Liver (tissue), 9 donors: ENCODE results near the gene RHOV. TPM values are rescaled to one million over a fixed set of nuclear protein-coding genes. Genes with fewer than 3 reads are reported as not detected.

Experiments used
- DNase-seq: peaks from one replicate; pipeline ENCODE4 v3.0.0-alpha.2; 2017; ENCODE audit warnings: low spot score
- H3K27ac ChIP-seq, 2 donors: one replicate each; pipeline ENCODE4 v1.7.0; 2013; ENCODE audit warnings: inconsistent platforms in 2 of 2, low read length in 2 of 2, control low read depth in 1 of 2, low read depth in 1 of 2, mild to moderate bottlenecking in 1 of 2
- H3K27me3 ChIP-seq, 4 donors: one replicate each; pipeline versions ENCODE4 v1.6.1 to v1.7.0; 2013; ENCODE audit warnings: low read length in 3 of 4, inconsistent platforms in 1 of 4, mild to moderate bottlenecking in 1 of 4, moderate library complexity in 1 of 4; ENCODE audit not compliant: control insufficient read depth in 4 of 4, insufficient read depth in 4 of 4
- H3K36me3 ChIP-seq, 4 donors: one replicate each; pipeline versions ENCODE4 v1.6.1 to v1.7.0; 2013; ENCODE audit warnings: low read length in 3 of 4, mild to moderate bottlenecking in 3 of 4, low read depth in 1 of 4, moderate library complexity in 1 of 4; ENCODE audit not compliant: control insufficient read depth in 4 of 4, insufficient read depth in 3 of 4
- H3K4me1 ChIP-seq, 4 donors: one replicate each; pipeline versions ENCODE4 v1.6.1 to v1.7.0; 2013; ENCODE audit warnings: low read length in 3 of 4, mild to moderate bottlenecking in 3 of 4, moderate library complexity in 1 of 4; ENCODE audit not compliant: control insufficient read depth in 4 of 4, insufficient read depth in 4 of 4
- H3K4me3 ChIP-seq, 3 donors: one replicate each; pipeline versions ENCODE4 v1.6.1 to v1.7.0; 2013; ENCODE audit warnings: low read length in 3 of 3, control low read depth in 1 of 3, low read depth in 1 of 3, mild to moderate bottlenecking in 1 of 3
- H3K9ac ChIP-seq, 2 donors: one replicate each; pipeline ENCODE4 v1.7.0; 2013; ENCODE audit warnings: low read length in 2 of 2, mild to moderate bottlenecking in 2 of 2, moderate library complexity in 2 of 2, control low read depth in 1 of 2, low read depth in 1 of 2
- H3K9me3 ChIP-seq, 4 donors: one replicate each; pipeline versions ENCODE4 v1.6.1 to v1.7.0; 2013; ENCODE audit warnings: low read length in 3 of 4; ENCODE audit not compliant: control insufficient read depth in 4 of 4
- EGR1 ChIP-seq, 2 donors: IDR thresholded peaks; 2 replicates each; pipeline ENCODE4 v1.6.1; 2016 to 2018; ENCODE audit warnings: antibody characterized with exemption in 2 of 2, low read depth in 2 of 2
- FOXA1 ChIP-seq: IDR thresholded peaks from 2 replicates; pipeline ENCODE4 v1.6.1; 2016; ENCODE audit warnings: antibody characterized with exemption
- FOXA2 ChIP-seq: IDR thresholded peaks from 2 replicates; pipeline ENCODE4 v1.6.1; 2016; ENCODE audit warnings: antibody characterized with exemption
- GABPA ChIP-seq, 2 donors: IDR thresholded peaks in 1 of 2; conservative IDR thresholded peaks in 1 of 2; 2 replicates each; pipeline ENCODE4 v1.6.1; 2016; ENCODE audit warnings: antibody characterized with exemption in 2 of 2, mild to moderate bottlenecking in 1 of 2, moderate library complexity in 1 of 2
- HNF4G ChIP-seq: IDR thresholded peaks from 2 replicates; pipeline ENCODE4 v1.6.1; 2016; ENCODE audit warnings: antibody characterized with exemption
- RAD21 ChIP-seq, 2 donors: IDR thresholded peaks; 2 replicates each; pipeline ENCODE4 v1.6.1; 2016; ENCODE audit warnings: antibody characterized with exemption in 2 of 2, mild to moderate bottlenecking in 2 of 2
- SP1 ChIP-seq: IDR thresholded peaks from 2 replicates; pipeline ENCODE4 v1.6.1; 2018; ENCODE audit warnings: antibody characterized with exemption, mild to moderate bottlenecking
- TAF1 ChIP-seq: conservative IDR thresholded peaks from 2 replicates; pipeline ENCODE4 v1.6.1; 2016; ENCODE audit warnings: antibody characterized with exemption, mild to moderate bottlenecking
- YY1 ChIP-seq: IDR thresholded peaks from 2 replicates; pipeline ENCODE4 v1.6.1; 2016; ENCODE audit warnings: antibody characterized with exemption, mild to moderate bottlenecking
- WGBS: extraction: QIAGEN DNeasy Blood & Tissue Kit; methylation state at CpG from one replicate; pipeline ENCODE4 v1.1.7; 2013; 5-methylcytosine and 5-hydroxymethylcytosine counted together
- polyA plus RNA-seq, 2 donors: library from polyadenylated mRNA; stranded (reverse) in 1 of 2; unstranded in 1 of 2; fragments of 200-250 nt in 1 of 2; fragments of >200 nt in 1 of 2; fragmentation: Nextera tagmentation in 1 of 2; extraction: Ambion mirVana in 1 of 2; gene quantifications; one replicate each; pipeline versions ENCODE4 v1.2.1 to v1.2.3, GENCODE V29; 2013 to 2015
- total RNA-seq, 2 donors: library from RNA; depleted of rRNA; stranded (reverse); fragments of >200 nt; gene quantifications; one replicate each; pipeline ENCODE4 v1.2.3, GENCODE V29; 2014
- TF ChIP-seq, protein P1 (sequence below): IDR thresholded peaks from 2 replicates; pipeline ENCODE4 v1.6.1; 2016; ENCODE audit warnings: antibody characterized with exemption
- TF ChIP-seq, protein P2 (sequence below): IDR thresholded peaks from 2 replicates; pipeline ENCODE4 v1.6.1; 2016; ENCODE audit warnings: antibody characterized with exemption, mild to moderate bottlenecking
- TF ChIP-seq, protein P3 (sequence below): IDR thresholded peaks from 2 replicates; pipeline ENCODE4 v1.6.1; 2016; ENCODE audit warnings: antibody characterized with exemption
- TF ChIP-seq, protein P4 (sequence below): fragments of 150-350 bp; IDR thresholded peaks from 2 replicates; pipeline ENCODE4 v1.5.1; 2017; ENCODE audit warnings: improper control_type of control experiment, low read depth, low read length; ENCODE audit not compliant: missing input control
- TF ChIP-seq, protein P5 (sequence below): IDR thresholded peaks from 2 replicates; pipeline ENCODE4 v1.6.1; 2016; ENCODE audit warnings: antibody characterized with exemption
- donor health status: healthy.
- donor health status: healthy.
- donor health status: healthy.
- donor health status: healthy.
- donor health status: healthy.

The RHOV gene
- total and polyA plus RNA-seq, 4 donors = 0.05 TPM; not detected in 3

DNA sequence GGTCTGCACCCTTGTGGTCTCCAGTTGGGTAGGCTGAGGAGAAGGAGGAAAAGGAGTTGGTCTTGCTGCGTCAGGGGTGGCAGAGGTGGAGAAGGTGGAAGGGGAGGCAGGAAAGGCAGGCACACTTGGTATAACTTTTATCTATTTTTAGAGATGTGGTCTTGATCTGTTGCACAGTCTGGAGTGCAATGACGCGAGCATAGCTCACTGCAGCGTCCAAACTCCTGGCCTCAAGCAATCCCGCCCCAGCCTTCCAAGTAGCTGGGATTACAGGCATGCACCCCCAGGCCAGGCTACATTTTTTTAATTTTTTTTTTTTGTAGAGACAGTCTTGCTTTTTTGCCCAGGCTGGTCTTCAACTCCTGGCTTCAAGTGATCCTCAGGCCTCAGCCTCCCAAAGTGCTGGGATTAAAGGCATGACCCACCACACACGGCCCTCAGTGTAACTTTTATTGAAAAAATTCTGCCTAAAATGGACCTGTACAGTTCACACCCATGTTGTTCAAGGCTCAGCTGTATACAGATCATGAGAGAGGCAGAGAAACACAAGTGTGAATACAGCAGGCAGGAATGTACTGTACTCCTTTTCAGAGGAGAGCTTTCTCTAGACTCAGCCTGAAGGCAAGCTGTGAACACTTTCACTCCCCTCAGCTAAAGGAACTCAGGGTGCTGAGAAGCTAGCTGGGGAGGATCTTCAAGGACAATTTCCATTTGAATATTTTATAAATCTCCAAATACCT, 2.1 kb upstream of the RHOV start:
- TF ChIP-seq HNF4G (no peak), TAF1 (no peak), FOXA1 (no peak), SP1 (no peak), EGR1 (IDR thresholded peaks at IDR 0.05; ENCODE audit: low read depth in 2 of 2) (no peak), RAD21 (IDR thresholded peaks at IDR 0.05) (no peak), YY1 (no peak), GABPA (IDR thresholded peaks at IDR 0.05 in 1 of 2, conservative IDR thresholded peaks at IDR 0.05 in 1 of 2) (no peak), FOXA2 (no peak)
- TF ChIP-seq, protein P1, sequence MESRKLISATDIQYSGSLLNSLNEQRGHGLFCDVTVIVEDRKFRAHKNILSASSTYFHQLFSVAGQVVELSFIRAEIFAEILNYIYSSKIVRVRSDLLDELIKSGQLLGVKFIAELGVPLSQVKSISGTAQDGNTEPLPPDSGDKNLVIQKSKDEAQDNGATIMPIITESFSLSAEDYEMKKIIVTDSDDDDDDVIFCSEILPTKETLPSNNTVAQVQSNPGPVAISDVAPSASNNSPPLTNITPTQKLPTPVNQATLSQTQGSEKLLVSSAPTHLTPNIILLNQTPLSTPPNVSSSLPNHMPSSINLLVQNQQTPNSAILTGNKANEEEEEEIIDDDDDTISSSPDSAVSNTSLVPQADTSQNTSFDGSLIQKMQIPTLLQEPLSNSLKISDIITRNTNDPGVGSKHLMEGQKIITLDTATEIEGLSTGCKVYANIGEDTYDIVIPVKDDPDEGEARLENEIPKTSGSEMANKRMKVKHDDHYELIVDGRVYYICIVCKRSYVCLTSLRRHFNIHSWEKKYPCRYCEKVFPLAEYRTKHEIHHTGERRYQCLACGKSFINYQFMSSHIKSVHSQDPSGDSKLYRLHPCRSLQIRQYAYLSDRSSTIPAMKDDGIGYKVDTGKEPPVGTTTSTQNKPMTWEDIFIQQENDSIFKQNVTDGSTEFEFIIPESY = no peak
- TF ChIP-seq, protein P2, sequence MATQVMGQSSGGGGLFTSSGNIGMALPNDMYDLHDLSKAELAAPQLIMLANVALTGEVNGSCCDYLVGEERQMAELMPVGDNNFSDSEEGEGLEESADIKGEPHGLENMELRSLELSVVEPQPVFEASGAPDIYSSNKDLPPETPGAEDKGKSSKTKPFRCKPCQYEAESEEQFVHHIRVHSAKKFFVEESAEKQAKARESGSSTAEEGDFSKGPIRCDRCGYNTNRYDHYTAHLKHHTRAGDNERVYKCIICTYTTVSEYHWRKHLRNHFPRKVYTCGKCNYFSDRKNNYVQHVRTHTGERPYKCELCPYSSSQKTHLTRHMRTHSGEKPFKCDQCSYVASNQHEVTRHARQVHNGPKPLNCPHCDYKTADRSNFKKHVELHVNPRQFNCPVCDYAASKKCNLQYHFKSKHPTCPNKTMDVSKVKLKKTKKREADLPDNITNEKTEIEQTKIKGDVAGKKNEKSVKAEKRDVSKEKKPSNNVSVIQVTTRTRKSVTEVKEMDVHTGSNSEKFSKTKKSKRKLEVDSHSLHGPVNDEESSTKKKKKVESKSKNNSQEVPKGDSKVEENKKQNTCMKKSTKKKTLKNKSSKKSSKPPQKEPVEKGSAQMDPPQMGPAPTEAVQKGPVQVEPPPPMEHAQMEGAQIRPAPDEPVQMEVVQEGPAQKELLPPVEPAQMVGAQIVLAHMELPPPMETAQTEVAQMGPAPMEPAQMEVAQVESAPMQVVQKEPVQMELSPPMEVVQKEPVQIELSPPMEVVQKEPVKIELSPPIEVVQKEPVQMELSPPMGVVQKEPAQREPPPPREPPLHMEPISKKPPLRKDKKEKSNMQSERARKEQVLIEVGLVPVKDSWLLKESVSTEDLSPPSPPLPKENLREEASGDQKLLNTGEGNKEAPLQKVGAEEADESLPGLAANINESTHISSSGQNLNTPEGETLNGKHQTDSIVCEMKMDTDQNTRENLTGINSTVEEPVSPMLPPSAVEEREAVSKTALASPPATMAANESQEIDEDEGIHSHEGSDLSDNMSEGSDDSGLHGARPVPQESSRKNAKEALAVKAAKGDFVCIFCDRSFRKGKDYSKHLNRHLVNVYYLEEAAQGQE = no peak
- TF ChIP-seq, protein P3, sequence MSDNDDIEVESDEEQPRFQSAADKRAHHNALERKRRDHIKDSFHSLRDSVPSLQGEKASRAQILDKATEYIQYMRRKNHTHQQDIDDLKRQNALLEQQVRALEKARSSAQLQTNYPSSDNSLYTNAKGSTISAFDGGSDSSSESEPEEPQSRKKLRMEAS = no peak
- TF ChIP-seq, protein P4, sequence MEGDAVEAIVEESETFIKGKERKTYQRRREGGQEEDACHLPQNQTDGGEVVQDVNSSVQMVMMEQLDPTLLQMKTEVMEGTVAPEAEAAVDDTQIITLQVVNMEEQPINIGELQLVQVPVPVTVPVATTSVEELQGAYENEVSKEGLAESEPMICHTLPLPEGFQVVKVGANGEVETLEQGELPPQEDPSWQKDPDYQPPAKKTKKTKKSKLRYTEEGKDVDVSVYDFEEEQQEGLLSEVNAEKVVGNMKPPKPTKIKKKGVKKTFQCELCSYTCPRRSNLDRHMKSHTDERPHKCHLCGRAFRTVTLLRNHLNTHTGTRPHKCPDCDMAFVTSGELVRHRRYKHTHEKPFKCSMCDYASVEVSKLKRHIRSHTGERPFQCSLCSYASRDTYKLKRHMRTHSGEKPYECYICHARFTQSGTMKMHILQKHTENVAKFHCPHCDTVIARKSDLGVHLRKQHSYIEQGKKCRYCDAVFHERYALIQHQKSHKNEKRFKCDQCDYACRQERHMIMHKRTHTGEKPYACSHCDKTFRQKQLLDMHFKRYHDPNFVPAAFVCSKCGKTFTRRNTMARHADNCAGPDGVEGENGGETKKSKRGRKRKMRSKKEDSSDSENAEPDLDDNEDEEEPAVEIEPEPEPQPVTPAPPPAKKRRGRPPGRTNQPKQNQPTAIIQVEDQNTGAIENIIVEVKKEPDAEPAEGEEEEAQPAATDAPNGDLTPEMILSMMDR = no peak
- TF ChIP-seq, protein P5, sequence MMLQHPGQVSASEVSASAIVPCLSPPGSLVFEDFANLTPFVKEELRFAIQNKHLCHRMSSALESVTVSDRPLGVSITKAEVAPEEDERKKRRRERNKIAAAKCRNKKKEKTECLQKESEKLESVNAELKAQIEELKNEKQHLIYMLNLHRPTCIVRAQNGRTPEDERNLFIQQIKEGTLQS = no peak
- 93% methylated on average over 6 of the region's 6 CpGs for WGBS
- DNase-seq = no peak
- H3K36me3 ChIP-seq = no peaks in the 10 kb centered on the region
- H3K4me1 ChIP-seq = peaks cover 2 to 13% (median 7%) of the 10 kb centered on the region in 4 donors
- H3K27me3 ChIP-seq = peaks cover 0 to 3% (median 0%) of the 10 kb centered on the region in 4 donors
- no peaks in the 10 kb centered on the region for H3K9me3 ChIP-seq
- H3K4me3 ChIP-seq = no peak overlapping the region
- H3K9ac ChIP-seq = no peak overlapping the region
- no peak overlapping the region for H3K27ac ChIP-seq
